DOHH2 (cell line): ENCODE measurements around the gene TLR6.

Source experiments
- EZH2phosphoT487 ChIP-seq: fragments of 200-600 bp; sonication (generic); IDR thresholded peaks from 2 replicates; pipeline ENCODE4 v1.6.1; 2017; ENCODE audit warnings: borderline replicate concordance, mild to moderate bottlenecking, antibody characterized with exemption, low read length, moderate library complexity, mixed read lengths
- TF ChIP-seq, protein P1 (sequence below): fragments of 200-600 bp; sonication (generic); IDR thresholded peaks from one replicate; pipeline ENCODE4 v1.5.1; 2014; ENCODE audit warnings: antibody characterized with exemption, mild to moderate bottlenecking, low read depth, low read length; ENCODE audit not compliant: poor library complexity, severe bottlenecking

DNA sequence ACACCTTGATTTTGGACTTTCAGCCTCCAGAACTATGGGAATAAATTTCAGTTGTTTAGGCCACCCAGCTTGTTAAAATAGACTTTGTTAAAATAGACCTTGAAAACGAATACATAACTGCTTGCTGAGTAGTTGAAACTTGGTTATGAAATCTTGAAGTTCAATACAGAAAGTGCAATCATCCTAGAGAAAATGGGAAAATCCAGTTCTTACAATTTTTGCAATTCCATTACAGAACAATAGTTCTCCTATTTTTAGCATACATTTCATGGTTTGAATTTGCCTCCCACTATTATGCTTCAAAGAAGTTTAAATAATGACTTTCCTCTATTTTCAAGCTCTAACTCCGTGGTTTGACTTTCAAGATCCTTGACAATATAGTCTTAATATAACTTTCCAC lies 62.6 kb downstream of the TLR6 start:
- TF ChIP-seq, protein P1, sequence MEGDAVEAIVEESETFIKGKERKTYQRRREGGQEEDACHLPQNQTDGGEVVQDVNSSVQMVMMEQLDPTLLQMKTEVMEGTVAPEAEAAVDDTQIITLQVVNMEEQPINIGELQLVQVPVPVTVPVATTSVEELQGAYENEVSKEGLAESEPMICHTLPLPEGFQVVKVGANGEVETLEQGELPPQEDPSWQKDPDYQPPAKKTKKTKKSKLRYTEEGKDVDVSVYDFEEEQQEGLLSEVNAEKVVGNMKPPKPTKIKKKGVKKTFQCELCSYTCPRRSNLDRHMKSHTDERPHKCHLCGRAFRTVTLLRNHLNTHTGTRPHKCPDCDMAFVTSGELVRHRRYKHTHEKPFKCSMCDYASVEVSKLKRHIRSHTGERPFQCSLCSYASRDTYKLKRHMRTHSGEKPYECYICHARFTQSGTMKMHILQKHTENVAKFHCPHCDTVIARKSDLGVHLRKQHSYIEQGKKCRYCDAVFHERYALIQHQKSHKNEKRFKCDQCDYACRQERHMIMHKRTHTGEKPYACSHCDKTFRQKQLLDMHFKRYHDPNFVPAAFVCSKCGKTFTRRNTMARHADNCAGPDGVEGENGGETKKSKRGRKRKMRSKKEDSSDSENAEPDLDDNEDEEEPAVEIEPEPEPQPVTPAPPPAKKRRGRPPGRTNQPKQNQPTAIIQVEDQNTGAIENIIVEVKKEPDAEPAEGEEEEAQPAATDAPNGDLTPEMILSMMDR, result no peak
- no peak for TF ChIP-seq EZH2phosphoT487
